Mucosa of stomach (tissue), 1 donor: ENCODE data around the gene KCNG1.

ENCODE experiments used
- H3K27me3 ChIP-seq: one replicate; pipeline ENCODE4 v1.7.0; 2013; ENCODE audit warnings: mild to moderate bottlenecking, low read length; ENCODE audit not compliant: control insufficient read depth, insufficient read depth
- H3K36me3 ChIP-seq: one replicate; pipeline ENCODE4 v1.7.0; 2013; ENCODE audit warnings: low read length; ENCODE audit not compliant: control insufficient read depth, insufficient read depth
- H3K4me1 ChIP-seq: one replicate; pipeline ENCODE4 v1.7.0; 2013; ENCODE audit warnings: mild to moderate bottlenecking, low read length; ENCODE audit not compliant: control insufficient read depth, insufficient read depth
- H3K4me3 ChIP-seq: one replicate; pipeline ENCODE4 v1.7.0; 2013; ENCODE audit warnings: low read length
- H3K9ac ChIP-seq: one replicate; pipeline ENCODE4 v1.7.0; 2013; ENCODE audit warnings: mild to moderate bottlenecking, low read length, moderate library complexity
- H3K9me3 ChIP-seq: one replicate; pipeline ENCODE4 v1.7.0; 2013; ENCODE audit warnings: mild to moderate bottlenecking, low read length, moderate library complexity; ENCODE audit not compliant: control insufficient read depth
- donor health status: Pancreatic carcinoma.

KCNG1 gene

GRCh38 chr20:51019656-51020592, 3.0 kb downstream of the KCNG1 start:
- H3K4me1 ChIP-seq, result peaks cover 4% of the 10 kb centered on the region
- H3K9ac ChIP-seq, result no peak overlapping the region
- H3K9me3 ChIP-seq, result no peaks in the 10 kb centered on the region
- no peaks in the 10 kb centered on the region for H3K36me3 ChIP-seq
- H3K4me3 ChIP-seq, result no peak overlapping the region
- peaks cover 31% of the 10 kb centered on the region for H3K27me3 ChIP-seq

- Histone ChIP-seq H3K9me3 (no peaks in the 10 kb centered on the region), H3K27me3 (peaks cover 18% of the 10 kb centered on the region), H3K4me1 (no peaks in the 10 kb centered on the region), H3K4me3 (no peak overlapping the region), H3K36me3 (no peaks in the 10 kb centered on the region), H3K9ac (no peak overlapping the region)
Observed at GRCh38 chr20:51017251-51017650, 5.7 kb downstream of the KCNG1 start.

GRCh38 chr20:51016521-51016920, 6.4 kb downstream of the KCNG1 start:
- H3K4me1 ChIP-seq, result no peaks in the 10 kb centered on the region
- no peaks in the 10 kb centered on the region for H3K9me3 ChIP-seq
- H3K36me3 ChIP-seq, result no peaks in the 10 kb centered on the region
- no peak overlapping the region for H3K4me3 ChIP-seq
- H3K27me3 ChIP-seq, result peaks cover 11% of the 10 kb centered on the region
- no peak overlapping the region for H3K9ac ChIP-seq

- H3K9ac ChIP-seq, result no peak overlapping the region
- H3K4me1 ChIP-seq, result no peaks in the 10 kb centered on the region
- no peak overlapping the region for H3K4me3 ChIP-seq
- no peaks in the 10 kb centered on the region for H3K36me3 ChIP-seq
- no peaks in the 10 kb centered on the region for H3K9me3 ChIP-seq
- H3K27me3 ChIP-seq, result peaks cover 5% of the 10 kb centered on the region
Observed at GRCh38 chr20:51014797-51015722, 7.8 kb downstream of the KCNG1 start.

GRCh38 chr20:51013577-51014330, 9.2 kb downstream of the KCNG1 start:
- H3K4me1 ChIP-seq, result peaks cover 7% of the 10 kb centered on the region
- H3K9me3 ChIP-seq, result no peaks in the 10 kb centered on the region
- H3K9ac ChIP-seq, result no peak overlapping the region
- H3K27me3 ChIP-seq, result peaks cover 5% of the 10 kb centered on the region
- no peaks in the 10 kb centered on the region for H3K36me3 ChIP-seq
- H3K4me3 ChIP-seq, result no peak overlapping the region

- no peak overlapping the region for H3K4me3 ChIP-seq
- no peaks in the 10 kb centered on the region for H3K36me3 ChIP-seq
- peaks cover 7% of the 10 kb centered on the region for H3K4me1 ChIP-seq
- H3K9me3 ChIP-seq, result no peaks in the 10 kb centered on the region
- H3K9ac ChIP-seq, result no peak overlapping the region
- peaks cover 5% of the 10 kb centered on the region for H3K27me3 ChIP-seq
Observed at GRCh38 chr20:51012357-51012756, 10.6 kb downstream of the KCNG1 start.

- peaks cover 5% of the 10 kb centered on the region for H3K27me3 ChIP-seq
- H3K36me3 ChIP-seq, result no peaks in the 10 kb centered on the region
- H3K4me3 ChIP-seq, result no peak overlapping the region
- no peak overlapping the region for H3K9ac ChIP-seq
- H3K4me1 ChIP-seq, result peaks cover 7% of the 10 kb centered on the region
- H3K9me3 ChIP-seq, result no peaks in the 10 kb centered on the region
Observed at GRCh38 chr20:51011479-51011878, 11.4 kb downstream of the KCNG1 start.

- H3K36me3 ChIP-seq, result no peaks in the 10 kb centered on the region
- H3K4me1 ChIP-seq, result peaks cover 7% of the 10 kb centered on the region
- H3K4me3 ChIP-seq, result no peak overlapping the region
- no peak overlapping the region for H3K9ac ChIP-seq
- no peaks in the 10 kb centered on the region for H3K9me3 ChIP-seq
- H3K27me3 ChIP-seq, result peaks cover 5% of the 10 kb centered on the region
Observed at GRCh38 chr20:51010932-51011331, 12.0 kb downstream of the KCNG1 start.

- no peak overlapping the region for H3K4me3 ChIP-seq
- no peak overlapping the region for H3K9ac ChIP-seq
- H3K4me1 ChIP-seq, result peaks cover 7% of the 10 kb centered on the region
- H3K27me3 ChIP-seq, result peaks cover 5% of the 10 kb centered on the region
- H3K9me3 ChIP-seq, result no peaks in the 10 kb centered on the region
- no peaks in the 10 kb centered on the region for H3K36me3 ChIP-seq
Observed at GRCh38 chr20:51010043-51010365, 12.9 kb downstream of the KCNG1 start.

GRCh38 chr20:51009303-51010042, 13.4 kb downstream of the KCNG1 start:
- no peak overlapping the region for H3K4me3 ChIP-seq
- H3K36me3 ChIP-seq, result no peaks in the 10 kb centered on the region
- H3K27me3 ChIP-seq, result peaks cover 5% of the 10 kb centered on the region
- no peak overlapping the region for H3K9ac ChIP-seq
- H3K4me1 ChIP-seq, result peaks cover 7% of the 10 kb centered on the region
- no peaks in the 10 kb centered on the region for H3K9me3 ChIP-seq

GRCh38 chr20:51008718-51009117, 14.2 kb downstream of the KCNG1 start:
- peaks cover 7% of the 10 kb centered on the region for H3K4me1 ChIP-seq
- no peaks in the 10 kb centered on the region for H3K9me3 ChIP-seq
- H3K36me3 ChIP-seq, result no peaks in the 10 kb centered on the region
- H3K4me3 ChIP-seq, result no peak overlapping the region
- H3K27me3 ChIP-seq, result peaks cover 2% of the 10 kb centered on the region
- no peak overlapping the region for H3K9ac ChIP-seq
